CD4-positive, alpha-beta T cell treated with Interleukin-21 for 1 hour (primary cell): ENCODE measurements around the gene SLC8A2.

Experiments used
- DNase-seq: peaks from one replicate; pipeline ENCODE4 v3.0.0-alpha.2; 2020

The SLC8A2 gene

GRCh38 chr19:47448360-47448727 is 23.3 kb downstream of the SLC8A2 start:
- no peak for DNase-seq

GRCh38 chr19:47447470-47448359 is 24.0 kb downstream of the SLC8A2 start:
- DNase-seq: peak; percentile 48

- DNase-seq: peak; percentile 21
Measured at GRCh38 chr19:47446534-47447469, 24.9 kb downstream of the SLC8A2 start.

- DNase-seq: peak; percentile 70
Measured at GRCh38 chr19:47445937-47446402, 25.7 kb downstream of the SLC8A2 start.

- DNase-seq: no peak
Measured at GRCh38 chr19:47445527-47445926, 26.2 kb downstream of the SLC8A2 start.

GRCh38 chr19:47444388-47444821 is 27.3 kb downstream of the SLC8A2 start:
- DNase-seq: peak; percentile 44

GRCh38 chr19:47443331-47443730 is 28.4 kb downstream of the SLC8A2 start:
- DNase-seq: no peak

- no peak for DNase-seq
Measured at GRCh38 chr19:47438793-47439220, 32.9 kb downstream of the SLC8A2 start.

GRCh38 chr19:47437500-47437899 is 34.2 kb downstream of the SLC8A2 start:
- no peak for DNase-seq

GRCh38 chr19:47436712-47437401 is 34.8 kb downstream of the SLC8A2 start:
- peak; percentile 84 for DNase-seq

GRCh38 chr19:47435883-47436417 is 35.7 kb downstream of the SLC8A2 start:
- DNase-seq: no peak

- DNase-seq: peak; percentile 35
Measured at GRCh38 chr19:47435196-47435595, 36.5 kb downstream of the SLC8A2 start.

GRCh38 chr19:47434088-47434487 is 37.6 kb downstream of the SLC8A2 start:
- no peak for DNase-seq

GRCh38 chr19:47433121-47433520 is 38.6 kb downstream of the SLC8A2 start:
- DNase-seq: no peak

GRCh38 chr19:47432499-47432898 is 39.2 kb downstream of the SLC8A2 start:
- no peak for DNase-seq

GRCh38 chr19:47432091-47432490 is 39.6 kb downstream of the SLC8A2 start:
- DNase-seq: no peak

GRCh38 chr19:47430041-47430802 is 41.5 kb downstream of the SLC8A2 start:
- DNase-seq: peak; percentile 27

GRCh38 chr19:47429140-47429793 is 42.4 kb downstream of the SLC8A2 start:
- no peak for DNase-seq

- DNase-seq: peak; percentile 91
Measured at GRCh38 chr19:47428177-47428894, 43.4 kb downstream of the SLC8A2 start.
